Hematopoietic multipotent progenitor cell treated with erythropoietin and hydrocortisone succinate and interleukin-3 and kit ligand, for 6 days (in vitro differentiated cells): ENCODE results near the gene FBXO40.

ENCODE experiments used
- DNase-seq: peaks from one replicate; pipeline ENCODE4 v3.0.0-alpha.2; 2015

FBXO40 gene

DNA sequence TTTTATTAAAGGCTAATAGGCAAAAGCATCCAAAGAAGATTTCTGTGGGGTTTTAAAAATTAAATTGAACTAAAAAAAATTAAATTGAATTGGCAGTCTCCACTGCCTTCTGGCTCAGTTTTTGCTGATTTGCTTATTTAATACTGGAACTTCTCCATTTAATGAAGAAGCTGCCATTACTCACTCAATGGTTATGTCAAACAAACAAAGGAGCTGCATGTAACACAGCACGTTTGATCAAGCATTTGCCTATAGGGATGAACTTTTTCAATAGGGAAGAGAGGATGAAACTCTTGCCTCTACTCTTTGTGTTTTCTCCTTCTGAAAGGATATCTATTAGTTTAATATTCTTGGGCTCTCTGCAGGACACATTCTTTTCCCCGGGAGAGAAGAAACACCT is 72.3 kb downstream of the FBXO40 start:
- no peak for DNase-seq

DNA sequence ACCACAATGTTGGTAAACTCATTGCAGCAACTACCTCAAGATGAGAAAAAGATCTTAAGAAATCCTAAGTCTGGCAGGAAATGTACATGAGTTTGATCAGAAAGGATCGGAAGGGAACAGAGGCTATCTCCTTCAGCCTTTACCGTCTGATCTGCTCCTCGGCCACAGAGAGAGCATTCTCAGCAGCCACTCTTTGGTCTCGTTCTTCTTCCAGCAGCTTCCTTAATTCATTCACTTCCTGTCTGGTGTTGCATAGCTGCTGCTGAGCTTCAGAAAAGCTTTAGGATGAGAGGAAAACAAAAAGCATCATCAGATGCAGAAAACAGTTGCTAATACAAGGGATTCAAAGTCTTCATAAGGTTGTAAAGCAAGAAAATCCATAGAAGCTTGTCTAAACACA is 74.2 kb downstream of the FBXO40 start:
- no peak for DNase-seq

DNA sequence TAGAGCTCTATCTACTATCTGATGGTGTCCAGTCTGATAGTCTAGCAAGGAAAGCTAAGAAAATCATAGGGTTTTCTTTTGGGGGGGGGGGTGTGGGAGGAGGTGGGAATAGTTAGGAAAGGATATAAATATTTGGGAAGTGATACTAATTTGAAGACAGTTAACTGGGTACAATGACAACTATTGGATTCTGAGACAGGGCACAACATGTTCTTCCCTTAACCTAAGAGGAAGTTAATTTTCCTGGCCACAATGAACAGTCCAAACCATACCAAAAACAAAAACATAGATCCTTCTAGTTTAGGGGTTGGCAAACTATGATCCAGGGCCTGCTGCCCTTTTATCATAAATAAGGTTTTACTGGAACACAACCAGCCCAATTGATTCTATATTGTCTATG is 77.5 kb downstream of the FBXO40 start:
- DNase-seq: no peak

DNA sequence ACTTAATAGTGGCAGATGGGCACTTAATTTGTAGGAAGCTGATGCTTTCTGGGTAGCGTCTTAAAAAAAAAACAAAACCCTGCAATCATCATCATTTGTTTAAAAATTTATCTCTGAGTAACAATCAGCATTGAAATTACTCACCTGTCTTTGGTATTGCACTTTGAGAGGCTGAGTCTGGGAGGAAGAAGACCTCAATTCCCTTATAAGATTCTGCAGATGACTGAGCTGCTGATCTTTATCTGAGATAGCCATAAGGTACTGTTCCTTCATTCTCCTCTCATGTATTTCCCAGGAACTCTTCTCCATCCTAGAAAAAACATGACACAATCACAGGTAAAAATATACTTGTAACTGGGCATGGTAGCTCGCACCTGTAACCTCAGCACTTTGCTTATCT is 84.0 kb downstream of the FBXO40 start:
- no peak for DNase-seq
